Fibroblast of the conjunctiva (primary cell): ENCODE data around the gene PANK4.

Source experiments
- DNase-seq: peaks from one replicate; pipeline ENCODE4 v3.0.0-alpha.2; 2010; ENCODE audit warnings: low read depth

PANK4 gene

DNA sequence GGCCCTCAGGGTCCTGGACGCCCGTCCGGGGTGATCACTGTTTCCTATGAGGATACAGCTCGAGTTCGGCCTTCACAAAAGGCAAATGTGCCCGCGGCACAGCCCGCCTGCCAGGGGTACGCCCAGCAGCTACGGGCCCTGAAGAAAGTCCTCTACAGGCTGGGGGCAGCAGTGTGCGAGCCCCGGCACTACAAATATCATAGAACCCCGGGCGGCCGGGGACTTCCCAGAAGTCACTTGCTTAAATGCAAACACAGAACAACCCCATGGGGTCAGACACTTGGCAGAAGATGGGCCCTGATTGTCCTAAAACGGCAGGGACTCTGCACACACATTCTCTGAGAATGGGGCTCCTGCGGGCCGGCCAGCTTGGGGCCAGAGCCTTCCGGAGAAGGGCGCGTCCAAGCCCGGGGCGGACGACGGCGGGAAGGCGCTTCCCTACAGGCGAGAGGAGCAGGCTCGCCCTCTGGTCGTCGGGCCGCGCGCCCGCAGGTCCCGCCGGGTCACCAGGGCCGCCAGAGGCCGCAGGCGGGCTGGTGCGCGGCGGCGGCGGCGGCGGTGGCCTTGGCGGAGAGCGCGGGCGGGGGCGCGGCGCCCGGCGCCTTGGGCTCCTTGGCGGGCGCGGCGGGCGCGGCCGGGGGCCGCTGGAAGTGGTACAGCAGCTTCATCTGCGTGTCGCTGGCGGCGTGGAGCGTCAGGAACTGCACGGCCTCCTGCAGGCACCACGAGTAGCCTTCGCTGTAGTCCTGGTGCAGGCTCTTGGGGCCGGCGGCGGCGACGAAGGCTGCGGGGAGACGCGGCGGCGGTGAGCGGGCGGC is 2.8 kb upstream of the PANK4 start:
- no peak for DNase-seq

DNA sequence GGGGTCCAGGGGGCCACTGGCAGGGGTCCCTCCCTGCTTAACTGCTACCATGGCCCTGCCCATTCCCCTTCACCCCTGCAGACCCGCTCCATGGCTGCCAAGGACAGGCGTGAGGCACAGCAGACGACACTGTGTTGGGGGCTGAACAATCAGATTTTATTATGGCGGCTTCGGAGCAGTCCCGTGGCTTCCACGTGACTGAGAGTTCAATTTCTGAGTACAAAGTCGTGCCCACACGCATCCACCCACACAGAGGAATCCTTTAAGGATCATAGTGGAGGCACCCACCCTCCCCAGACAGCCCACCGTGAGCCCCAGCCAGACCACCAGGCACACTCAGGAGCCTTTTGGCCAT is 2.2 kb upstream of the PANK4 start:
- no peak for DNase-seq

DNA sequence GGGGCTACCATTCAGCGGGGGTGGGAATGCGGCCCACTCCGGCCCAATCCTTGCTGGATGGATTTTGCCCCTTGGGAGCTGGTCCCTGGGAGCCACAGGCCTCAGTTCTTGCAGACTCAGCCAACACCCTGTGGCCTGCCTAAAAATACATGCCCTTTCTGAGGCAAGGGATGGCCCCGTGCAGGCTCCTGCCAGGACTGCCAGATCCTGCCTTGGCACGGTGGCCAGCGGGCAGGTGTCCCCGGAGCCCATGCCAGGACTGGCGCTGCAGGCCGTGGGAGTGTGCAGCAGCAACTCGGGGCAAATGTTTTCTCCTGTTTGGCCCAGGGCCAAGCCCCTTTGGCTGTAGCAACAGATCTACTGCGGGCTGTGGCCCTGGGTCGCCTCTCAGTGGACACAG is 1.6 kb upstream of the PANK4 start:
- DNase-seq: no peak

DNA sequence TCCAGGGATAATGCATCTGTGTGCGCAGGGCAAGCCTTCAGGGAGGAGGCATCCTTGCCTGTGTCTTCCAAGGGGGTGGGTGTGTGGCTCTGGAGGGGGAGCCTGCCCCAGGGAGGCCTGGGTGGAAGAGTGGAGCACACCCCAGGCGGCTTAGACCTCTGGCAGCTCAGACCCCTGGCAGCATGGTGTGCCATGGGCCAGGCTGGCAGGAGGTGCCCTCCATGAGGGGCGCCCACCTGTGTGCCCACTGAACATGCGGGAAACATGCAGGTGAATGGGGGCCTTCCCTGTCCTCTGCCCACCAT is 1.1 kb upstream of the PANK4 start:
- no peak for DNase-seq

DNA sequence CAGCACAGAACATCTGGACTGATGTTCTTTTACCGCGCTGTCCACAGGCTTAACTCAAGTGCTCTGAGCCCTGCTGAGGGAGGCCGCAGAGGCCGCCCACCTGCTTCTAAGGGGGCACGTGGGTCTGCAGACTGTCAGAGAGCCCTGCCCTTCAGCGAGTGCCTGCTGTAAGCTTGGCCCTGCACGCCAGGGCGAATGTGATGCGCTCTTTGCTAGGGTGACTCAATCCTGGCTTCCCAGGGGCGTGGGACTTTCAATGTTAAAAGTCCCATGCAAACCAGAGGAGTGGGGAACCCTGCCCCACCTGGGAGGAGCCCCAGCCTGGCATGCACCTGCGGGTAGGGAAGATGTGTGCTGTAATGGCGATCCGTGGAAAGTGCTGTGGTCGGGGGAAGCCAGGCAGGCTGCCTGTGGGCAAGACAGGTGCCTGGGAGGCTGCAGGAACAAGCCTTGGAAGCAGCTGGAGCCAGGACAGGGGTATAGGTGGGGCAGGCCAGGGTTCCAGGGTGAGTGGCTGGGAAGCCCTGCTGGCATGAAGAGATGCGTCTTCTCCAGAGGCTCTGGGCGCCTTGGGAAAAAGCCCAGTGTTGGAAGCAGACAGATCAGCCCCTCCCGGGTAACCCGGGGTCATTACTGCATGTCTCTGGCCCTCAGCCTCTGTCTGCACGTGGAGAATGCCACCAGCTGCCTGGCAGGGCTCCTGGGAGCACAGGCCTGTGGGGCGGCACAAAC is 594 bp upstream of the PANK4 start:
- peak; percentile 9 for DNase-seq

DNA sequence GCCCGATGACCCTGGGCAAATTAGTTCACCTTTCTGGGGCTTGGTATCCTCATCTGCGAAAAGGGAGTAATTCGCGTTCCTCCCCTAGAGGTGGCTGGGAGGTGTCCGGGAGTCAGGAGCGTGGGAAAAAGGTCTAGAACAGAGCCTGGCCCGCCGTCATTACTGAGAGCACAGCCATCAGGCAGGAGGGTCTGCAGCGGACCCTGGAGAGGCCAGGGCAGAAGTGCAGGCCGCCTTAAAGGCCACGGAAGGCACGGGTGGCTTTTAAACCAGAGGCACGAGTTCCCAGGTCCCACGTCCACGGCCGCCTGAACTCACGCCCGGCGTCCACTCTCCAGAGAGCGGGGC is 850 bp downstream of the PANK4 start:
- DNase-seq: no peak

DNA sequence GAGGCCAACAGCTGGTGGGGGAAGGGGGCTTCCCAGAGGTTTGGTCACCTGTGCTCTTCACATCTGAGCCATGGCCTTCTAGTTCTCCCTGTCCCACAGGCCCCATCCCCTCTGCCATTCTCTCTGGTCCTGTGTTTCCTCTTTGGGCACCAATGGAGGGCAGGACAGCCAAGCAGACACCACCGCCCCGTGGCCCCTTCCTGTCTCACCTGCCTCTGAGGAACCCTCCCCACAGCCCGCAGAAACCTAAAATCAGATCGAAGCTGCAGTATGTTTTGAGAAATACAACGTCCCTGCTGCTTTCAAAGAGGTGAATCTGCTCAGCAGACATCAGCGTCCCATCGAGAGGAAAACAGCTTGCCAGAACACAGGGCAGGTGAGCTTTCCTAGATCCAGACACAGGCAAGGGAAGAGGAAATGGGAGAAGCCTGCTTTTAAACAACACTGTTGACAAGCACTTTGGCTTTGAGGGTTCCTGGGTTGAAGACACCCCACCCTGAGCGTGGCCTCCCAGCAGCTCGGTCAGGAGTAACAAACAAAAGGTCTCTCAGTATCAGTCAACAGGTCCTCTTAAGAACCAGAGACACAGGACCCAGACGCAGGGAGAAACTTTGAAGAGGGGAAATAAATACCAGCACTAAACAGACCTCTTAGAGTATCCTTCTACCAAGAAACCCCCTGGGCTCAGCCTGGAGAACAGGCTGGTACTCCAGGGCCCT is 2.3 kb downstream of the PANK4 start:
- DNase-seq: no peak

DNA sequence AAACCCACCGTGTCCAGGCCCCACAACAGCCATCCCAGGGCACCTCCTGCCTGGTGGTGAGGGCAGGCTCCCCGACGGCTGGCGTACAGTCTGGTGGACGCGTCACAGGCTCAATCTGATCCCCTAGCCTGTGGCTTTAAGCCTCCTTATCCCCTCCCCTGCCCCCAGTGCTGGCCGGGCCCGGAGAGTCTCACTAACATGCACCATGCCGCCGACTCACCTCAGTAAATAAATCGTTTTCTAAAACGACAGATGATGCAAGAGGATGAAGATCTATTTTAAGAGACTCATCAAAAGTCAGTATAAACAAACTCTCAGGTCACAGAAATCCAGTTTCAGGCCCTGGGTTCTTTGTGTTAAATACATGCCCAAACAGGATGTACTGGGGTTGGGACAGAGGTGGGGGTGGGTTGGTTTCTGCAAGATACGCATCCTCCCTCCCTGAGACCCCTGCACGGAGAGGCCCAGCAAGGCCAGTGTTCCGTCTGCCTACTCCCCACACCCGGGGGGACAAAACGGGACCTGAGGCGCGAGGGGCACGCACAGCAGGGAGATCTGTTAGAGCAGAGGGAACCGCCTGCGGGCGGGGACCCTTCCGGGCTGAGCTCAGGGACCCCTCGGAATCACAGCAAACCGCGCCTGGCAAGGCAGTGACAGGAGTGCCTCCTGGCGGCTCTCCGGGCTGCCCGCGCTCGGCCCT is 3.1 kb downstream of the PANK4 start:
- no peak for DNase-seq

DNA sequence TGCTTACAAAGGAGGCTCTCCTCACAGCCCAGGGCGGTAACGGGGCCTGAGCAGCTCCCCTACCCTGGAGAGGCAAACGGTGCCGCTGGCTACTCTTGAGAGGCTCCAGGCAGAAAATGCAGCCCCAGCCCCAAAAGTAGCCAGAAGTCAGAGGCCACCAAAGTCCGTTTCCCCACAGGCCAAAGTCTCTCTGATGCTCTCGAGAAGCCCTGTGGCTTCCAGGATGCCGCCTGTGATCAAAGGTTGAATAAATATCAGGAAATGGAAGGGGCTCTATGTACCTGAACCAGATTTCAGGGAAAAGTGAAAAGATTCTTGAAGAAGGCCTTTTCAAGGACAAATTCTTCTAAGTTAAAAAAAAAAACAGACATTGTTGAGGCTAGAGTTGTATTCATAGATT is 4.2 kb downstream of the PANK4 start:
- no peak for DNase-seq

DNA sequence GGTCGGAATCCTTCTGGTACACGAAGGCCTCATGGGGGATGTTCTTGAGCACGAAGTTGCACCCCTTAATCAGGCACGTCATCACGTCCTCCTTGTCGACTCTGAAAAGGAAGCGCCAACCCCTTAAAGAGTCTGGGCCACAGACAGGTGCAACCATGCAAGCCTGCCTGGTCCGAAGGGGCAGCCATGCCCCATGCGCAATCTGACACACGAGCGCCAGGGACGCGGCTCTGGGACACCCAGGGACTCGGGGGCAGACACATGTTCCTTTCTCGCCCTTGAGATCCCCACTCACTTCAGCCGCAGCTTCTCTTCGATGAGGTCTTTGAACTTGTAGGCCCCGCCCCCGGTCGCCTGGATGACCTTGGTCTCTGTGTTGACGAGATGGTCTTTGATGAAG is 5.6 kb downstream of the PANK4 start:
- DNase-seq: no peak

DNA sequence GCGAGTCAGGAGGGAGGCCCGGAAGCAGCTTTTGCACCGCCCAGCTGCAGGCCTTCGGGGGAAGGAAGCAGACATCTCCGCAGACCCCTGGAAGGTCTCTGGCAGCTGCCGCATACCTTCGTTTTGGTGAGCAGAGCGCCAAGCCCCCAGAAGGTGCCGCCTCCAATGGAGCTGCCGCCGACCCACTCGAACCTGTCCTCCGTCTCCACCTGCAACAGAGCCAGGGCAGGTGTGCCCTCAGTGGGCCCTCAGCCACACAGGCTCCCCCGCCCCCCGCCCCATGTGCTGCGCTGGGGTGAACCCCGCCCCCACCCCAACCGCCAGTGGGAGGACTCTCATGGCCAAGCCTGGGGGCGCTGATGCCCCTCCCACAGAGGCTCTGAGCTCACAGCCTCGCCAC is 6.2 kb downstream of the PANK4 start:
- no peak for DNase-seq

DNA sequence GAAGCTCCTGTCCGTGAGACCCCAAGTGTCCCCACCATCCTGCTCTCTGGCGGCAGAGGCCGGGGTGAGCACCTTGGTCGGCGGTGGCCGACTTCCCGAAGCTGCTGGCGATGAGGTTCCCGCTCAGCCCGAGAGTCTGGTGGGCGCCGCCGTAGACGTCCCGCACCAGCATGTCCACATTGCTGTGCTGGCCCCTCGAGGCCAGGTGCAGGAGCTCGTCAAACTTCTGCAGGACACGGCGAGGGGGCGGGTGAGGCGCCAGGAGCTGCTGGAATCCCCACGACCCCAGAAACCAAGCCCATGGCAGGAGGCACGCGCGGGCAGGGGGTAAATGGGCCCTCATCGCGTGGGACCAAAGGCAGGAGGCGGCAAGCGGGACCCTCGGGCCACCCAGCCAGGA is 6.7 kb downstream of the PANK4 start:
- DNase-seq: no peak

DNA sequence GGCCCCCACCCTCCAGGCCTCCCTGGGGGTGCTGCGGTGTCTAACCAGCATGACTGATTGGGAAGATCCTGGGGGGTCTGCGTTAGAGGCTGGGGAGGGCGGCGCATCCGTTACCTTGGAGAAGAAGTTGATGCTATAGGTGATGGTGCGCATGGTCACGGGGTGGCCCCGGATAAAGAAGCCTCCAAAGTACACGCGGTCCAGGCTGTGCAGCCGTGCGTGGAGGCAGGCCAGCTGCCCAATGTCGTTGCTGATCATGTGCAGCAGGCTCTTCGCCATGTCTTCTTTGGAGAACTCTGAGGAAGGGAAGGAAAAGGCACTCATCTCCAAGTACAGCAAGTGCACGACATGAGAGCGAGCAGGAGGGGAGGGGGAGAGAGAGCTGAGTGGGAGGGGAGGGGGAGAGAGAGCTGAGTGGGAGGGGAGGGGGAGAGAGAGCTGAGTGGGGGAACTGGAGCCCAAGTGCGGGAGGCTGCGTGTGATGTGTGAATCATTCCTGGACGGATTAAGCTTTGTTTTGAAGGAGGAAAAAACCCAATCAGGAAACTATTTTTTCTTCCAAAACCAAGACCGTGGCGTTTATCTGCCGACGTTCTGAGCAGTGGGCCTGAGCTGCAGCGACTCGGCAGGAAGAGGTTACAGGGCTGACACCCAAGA is 7.2 kb downstream of the PANK4 start:
- DNase-seq: no peak

DNA sequence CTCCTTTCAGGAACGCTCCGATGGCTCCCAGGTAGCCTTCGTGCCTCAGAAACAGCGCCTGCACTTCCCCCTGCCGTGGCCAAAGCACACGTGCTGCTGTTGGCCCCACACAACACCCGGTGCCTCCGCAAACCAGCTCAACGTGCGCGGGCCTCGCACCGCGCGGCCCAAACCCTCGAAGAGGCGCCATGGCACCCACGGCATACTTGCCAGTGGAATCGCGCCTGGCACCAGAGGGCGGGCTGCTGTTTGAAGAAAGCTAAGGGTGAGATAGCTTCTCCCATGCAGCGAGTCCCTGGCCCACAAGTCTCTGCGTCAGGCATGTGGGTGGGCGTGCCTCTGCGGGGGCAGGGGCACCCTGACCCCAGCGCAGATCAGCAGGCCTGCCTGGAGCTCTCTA is 7.9 kb downstream of the PANK4 start:
- no peak for DNase-seq

DNA sequence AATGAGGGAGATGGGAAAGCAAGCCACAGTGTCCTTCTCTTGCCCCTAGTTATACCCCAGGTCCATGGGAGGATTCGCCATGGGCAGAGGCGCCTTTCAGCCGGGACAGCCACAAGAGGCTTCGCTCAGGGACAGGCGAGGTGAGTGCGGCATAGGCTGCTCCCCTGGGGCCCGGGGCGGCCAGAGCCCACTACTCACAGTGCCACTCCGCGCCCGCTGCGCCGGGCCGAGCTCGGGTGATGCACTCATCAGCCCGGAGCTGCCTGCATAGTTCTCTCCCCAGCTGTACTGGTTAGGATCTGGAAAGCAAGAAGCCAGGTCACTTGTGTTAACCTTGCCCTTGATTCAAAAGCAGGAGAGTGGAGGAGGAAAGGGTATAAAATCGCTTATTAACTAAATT is 8.4 kb downstream of the PANK4 start:
- no peak for DNase-seq

DNA sequence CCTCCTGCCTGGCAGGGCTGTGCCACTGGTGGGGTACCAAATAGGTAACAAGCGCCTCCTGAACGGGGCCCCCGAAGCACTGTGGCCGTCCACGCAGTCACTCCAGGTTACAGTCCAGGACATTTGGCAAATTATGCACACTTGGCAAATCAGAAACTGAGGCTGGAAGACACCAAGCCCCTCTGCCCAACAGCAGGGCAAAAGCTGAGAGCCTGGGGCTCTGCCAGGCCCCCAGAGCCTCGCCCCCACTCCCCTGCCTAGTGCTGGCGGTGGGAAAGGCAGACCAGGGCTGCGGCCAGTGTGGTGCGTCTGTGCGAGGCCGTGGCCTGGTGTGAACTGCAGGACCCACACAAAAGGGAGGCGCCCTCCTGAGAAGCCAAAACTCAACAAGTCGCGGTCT is 9.4 kb downstream of the PANK4 start:
- DNase-seq: no peak

DNA sequence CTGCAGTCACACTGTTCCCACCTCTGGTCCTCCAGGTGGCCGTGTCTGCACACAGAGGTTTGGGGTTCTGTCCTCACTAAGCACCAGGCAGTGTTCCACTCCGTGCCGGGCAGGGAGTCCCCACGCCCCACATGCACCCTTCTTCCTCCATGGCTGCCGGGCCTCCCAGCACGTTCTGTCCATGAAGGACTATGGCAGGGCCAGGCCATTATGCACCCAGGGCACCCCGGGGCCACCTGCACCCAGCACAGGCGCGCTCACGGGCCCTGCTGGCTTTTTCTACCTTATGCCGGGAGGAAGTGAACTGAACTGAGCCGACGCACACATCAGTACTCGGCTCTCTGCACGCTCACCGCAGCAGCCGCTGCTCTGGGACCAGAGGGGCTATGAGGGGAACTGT is 10.3 kb downstream of the PANK4 start:
- no peak for DNase-seq

DNA sequence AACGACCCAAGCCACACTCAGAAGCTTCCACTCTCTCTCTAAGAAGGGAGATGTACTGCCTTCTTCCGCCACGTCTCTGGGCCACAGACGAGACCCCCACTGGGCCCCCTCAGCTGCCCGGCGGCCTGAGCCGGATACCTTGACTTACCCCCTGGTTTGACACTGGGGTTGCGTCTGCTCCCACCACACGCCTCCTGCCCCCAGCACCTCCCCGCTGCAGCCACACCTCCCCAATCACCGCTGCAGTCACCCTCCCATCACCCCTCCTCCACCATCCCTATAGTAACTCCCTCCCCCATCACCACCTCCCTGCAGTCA is 10.7 kb downstream of the PANK4 start:
- DNase-seq: no peak

DNA sequence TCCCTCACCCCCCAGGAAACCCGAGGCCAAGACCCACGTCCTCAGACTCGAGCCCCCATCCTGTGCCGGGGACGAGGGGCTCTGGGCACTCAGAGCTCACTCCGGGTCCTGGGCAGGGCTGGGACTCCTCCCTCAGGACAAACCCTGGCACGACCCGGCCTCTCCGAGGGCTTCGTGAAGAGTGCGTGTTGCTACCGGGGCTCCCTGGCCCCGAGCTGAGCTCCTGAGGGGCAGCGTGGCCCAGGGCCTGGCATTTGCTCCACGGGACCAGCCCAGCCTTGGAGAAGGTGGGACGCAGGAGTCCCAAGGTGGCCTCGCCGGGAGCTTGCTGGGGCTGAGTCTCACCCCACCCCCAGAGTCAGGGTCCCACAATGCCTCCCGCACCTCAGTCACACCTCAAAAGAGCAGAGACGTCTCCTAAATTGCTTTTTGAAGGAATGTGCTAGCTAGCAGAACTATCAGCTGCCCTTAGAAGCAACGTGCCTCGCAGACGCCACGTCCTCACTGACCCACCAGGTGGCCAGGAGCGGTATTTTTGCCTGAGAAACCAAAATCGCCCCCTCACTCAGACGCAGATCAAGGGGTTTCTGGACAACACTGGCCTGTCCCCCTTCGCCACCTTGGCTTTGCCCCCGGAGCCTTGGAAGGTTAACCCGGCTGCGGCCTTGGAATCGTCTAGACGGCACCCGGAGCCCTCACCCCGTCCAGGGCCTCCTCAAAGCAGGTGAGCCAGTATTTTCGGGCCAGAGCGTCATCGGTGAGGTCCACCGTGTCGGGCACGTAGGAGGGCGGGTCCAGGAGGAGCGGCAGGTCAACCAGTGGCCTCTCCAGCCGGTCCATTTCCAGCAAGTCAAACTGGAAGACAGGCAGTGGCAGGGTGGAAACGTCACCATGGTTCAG is 11.3 kb downstream of the PANK4 start:
- no peak for DNase-seq

DNA sequence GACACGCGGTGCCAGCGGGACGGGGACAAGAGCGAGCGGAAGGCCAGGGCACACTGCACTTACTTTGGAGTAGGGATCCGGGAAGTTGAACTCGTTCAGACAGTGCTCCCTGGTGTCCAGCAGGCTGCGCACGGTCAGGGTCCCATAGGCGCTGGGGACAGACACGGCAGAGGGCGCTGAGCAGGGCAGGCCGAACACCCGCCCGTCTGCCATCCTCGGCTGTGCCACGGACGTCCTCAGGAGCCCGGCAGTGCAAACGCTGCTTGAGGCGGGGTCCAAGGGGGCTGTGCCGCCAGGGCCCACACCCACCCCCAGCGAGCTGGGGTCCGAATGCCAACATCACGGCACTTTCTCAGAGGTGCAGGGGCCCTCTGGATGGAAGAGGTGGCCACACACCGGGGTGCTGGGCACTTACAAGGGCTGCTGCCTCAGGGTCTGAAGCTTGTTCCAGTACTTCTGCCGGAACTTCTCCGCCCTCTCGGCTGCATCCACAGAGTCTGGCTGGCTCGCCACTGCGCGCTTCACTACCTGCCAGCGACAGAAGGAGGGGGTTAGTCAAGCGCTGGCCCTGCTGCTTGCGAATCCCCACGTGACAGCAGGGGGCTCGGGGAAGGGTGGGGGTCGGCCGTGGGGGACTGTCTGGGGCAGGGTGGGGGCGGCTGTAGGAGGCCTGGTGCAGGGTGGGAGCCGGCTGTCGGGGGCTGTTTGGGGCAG is 12.3 kb downstream of the PANK4 start:
- no peak for DNase-seq

DNA sequence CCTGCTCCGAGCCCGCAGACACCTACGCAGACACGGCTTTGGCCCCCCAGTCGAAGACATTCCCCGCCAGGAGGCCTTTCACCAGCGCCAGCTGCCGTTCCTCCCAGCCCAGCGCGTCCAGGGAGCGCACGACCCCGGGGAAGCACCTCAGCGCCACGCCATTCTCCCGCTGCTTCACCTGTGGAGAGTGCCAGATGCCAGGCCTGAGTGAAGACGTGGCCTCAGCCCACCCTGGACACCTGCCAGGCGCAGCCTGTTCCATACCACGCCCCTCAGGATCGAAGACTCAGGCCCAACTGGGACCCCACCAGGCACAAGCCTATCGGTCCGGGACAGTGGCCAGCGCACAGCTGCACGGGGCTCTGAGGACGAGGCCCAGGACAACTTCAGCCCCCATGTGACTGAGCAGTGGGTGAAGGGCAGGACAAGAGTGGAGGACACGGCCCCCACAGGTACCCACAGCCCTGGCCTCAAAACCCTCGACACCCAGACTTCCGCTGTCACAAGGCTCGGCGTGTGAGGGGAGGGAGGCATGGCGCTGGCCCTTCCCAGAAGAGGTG is 13.5 kb downstream of the PANK4 start:
- no peak for DNase-seq
